GM23338 (cell line): ENCODE results near the gene PAQR5.

Experiments
- CREB1 ChIP-seq: fragments of 250-450 bp; sonication (Bioruptor Pico); IDR thresholded peaks from 2 replicates; pipeline ENCODE4 v1.5.0; 2020; ENCODE audit warnings: low read depth, mild to moderate bottlenecking, moderate library complexity
- EZH2 ChIP-seq: fragments of 200-600 bp; sonication (generic); IDR thresholded peaks from one replicate; pipeline ENCODE4 v1.8.0; 2017; ENCODE audit warnings: antibody characterized with exemption, mild to moderate bottlenecking, low read depth; ENCODE audit not compliant: unreplicated experiment
- EZH2phosphoT487 ChIP-seq: fragments of 200-600 bp; sonication (generic); IDR thresholded peaks from one replicate; pipeline ENCODE4 v1.8.1; 2018; ENCODE audit warnings: antibody characterized with exemption; ENCODE audit not compliant: unreplicated experiment
- JUNB ChIP-seq: IDR thresholded peaks from one replicate; pipeline ENCODE4 v1.6.1; 2016; ENCODE audit warnings: antibody characterized with exemption; ENCODE audit not compliant: unreplicated experiment
- POLR2AphosphoS5 ChIP-seq: IDR thresholded peaks from 2 replicates; pipeline ENCODE4 v1.6.1; 2016; ENCODE audit warnings: antibody characterized with exemption, low read depth
- STAT1 ChIP-seq: IDR thresholded peaks from one replicate; pipeline ENCODE4 v1.6.1; 2016; ENCODE audit warnings: antibody characterized with exemption; ENCODE audit not compliant: unreplicated experiment
- ZNF114 ChIP-seq: fragments of 250-450 bp; sonication (Bioruptor Pico); IDR thresholded peaks from 2 replicates; pipeline ENCODE4 v1.5.0; 2020; ENCODE audit warnings: mild to moderate bottlenecking, moderate library complexity
- ZNF331 ChIP-seq: fragments of 250-450 bp; sonication (Bioruptor Pico); IDR thresholded peaks from 2 replicates; pipeline ENCODE4 v1.5.0; 2020; ENCODE audit warnings: low read depth, mild to moderate bottlenecking, moderate library complexity
- TF ChIP-seq, protein P1 (sequence below), 2 experiments: fragments of 200-600 bp in 1 of 2; sonication (generic) in 1 of 2; conservative IDR thresholded peaks; 2 replicates each; pipeline versions ENCODE4 v1.5.1 to v1.6.1; 2016 to 2017; ENCODE audit warnings: antibody characterized with exemption in 2 of 2, low read depth in 2 of 2, mild to moderate bottlenecking in 2 of 2, moderate library complexity in 1 of 2
- TF ChIP-seq, protein P2 (sequence below): IDR thresholded peaks from one replicate; pipeline ENCODE4 v1.6.1; 2018; ENCODE audit warnings: antibody characterized with exemption; ENCODE audit not compliant: unreplicated experiment
- TF ChIP-seq, protein P3 (sequence below): IDR thresholded peaks from 2 replicates; pipeline ENCODE4 v1.6.1; 2016; ENCODE audit warnings: antibody characterized with exemption
- TF ChIP-seq, protein P4 (sequence below): fragments of 250-450 bp; sonication (Bioruptor Pico); IDR thresholded peaks from 2 replicates; pipeline ENCODE4 v1.5.0; 2020; ENCODE audit warnings: mild to moderate bottlenecking, moderate library complexity

GRCh38 chr15:69313432-69314000 is 14.8 kb downstream of the PAQR5 start:
- TF ChIP-seq, protein P1, sequence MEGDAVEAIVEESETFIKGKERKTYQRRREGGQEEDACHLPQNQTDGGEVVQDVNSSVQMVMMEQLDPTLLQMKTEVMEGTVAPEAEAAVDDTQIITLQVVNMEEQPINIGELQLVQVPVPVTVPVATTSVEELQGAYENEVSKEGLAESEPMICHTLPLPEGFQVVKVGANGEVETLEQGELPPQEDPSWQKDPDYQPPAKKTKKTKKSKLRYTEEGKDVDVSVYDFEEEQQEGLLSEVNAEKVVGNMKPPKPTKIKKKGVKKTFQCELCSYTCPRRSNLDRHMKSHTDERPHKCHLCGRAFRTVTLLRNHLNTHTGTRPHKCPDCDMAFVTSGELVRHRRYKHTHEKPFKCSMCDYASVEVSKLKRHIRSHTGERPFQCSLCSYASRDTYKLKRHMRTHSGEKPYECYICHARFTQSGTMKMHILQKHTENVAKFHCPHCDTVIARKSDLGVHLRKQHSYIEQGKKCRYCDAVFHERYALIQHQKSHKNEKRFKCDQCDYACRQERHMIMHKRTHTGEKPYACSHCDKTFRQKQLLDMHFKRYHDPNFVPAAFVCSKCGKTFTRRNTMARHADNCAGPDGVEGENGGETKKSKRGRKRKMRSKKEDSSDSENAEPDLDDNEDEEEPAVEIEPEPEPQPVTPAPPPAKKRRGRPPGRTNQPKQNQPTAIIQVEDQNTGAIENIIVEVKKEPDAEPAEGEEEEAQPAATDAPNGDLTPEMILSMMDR (conservative IDR thresholded peaks at IDR 0.05; ENCODE audit: low read depth in 2 of 2): no peak
- TF ChIP-seq CREB1 (CRISPR knock-in tag) (no peak), EZH2 (no peak), POLR2AphosphoS5 (no peak), EZH2phosphoT487 (no peak), ZNF114 (no peak), STAT1 (no peak), JUNB (no peak), ZNF331 (CRISPR knock-in tag) (no peak)
- TF ChIP-seq, protein P2, sequence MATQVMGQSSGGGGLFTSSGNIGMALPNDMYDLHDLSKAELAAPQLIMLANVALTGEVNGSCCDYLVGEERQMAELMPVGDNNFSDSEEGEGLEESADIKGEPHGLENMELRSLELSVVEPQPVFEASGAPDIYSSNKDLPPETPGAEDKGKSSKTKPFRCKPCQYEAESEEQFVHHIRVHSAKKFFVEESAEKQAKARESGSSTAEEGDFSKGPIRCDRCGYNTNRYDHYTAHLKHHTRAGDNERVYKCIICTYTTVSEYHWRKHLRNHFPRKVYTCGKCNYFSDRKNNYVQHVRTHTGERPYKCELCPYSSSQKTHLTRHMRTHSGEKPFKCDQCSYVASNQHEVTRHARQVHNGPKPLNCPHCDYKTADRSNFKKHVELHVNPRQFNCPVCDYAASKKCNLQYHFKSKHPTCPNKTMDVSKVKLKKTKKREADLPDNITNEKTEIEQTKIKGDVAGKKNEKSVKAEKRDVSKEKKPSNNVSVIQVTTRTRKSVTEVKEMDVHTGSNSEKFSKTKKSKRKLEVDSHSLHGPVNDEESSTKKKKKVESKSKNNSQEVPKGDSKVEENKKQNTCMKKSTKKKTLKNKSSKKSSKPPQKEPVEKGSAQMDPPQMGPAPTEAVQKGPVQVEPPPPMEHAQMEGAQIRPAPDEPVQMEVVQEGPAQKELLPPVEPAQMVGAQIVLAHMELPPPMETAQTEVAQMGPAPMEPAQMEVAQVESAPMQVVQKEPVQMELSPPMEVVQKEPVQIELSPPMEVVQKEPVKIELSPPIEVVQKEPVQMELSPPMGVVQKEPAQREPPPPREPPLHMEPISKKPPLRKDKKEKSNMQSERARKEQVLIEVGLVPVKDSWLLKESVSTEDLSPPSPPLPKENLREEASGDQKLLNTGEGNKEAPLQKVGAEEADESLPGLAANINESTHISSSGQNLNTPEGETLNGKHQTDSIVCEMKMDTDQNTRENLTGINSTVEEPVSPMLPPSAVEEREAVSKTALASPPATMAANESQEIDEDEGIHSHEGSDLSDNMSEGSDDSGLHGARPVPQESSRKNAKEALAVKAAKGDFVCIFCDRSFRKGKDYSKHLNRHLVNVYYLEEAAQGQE: no peak
- TF ChIP-seq, protein P3, sequence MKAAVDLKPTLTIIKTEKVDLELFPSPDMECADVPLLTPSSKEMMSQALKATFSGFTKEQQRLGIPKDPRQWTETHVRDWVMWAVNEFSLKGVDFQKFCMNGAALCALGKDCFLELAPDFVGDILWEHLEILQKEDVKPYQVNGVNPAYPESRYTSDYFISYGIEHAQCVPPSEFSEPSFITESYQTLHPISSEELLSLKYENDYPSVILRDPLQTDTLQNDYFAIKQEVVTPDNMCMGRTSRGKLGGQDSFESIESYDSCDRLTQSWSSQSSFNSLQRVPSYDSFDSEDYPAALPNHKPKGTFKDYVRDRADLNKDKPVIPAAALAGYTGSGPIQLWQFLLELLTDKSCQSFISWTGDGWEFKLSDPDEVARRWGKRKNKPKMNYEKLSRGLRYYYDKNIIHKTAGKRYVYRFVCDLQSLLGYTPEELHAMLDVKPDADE: no peak
- TF ChIP-seq, protein P4, sequence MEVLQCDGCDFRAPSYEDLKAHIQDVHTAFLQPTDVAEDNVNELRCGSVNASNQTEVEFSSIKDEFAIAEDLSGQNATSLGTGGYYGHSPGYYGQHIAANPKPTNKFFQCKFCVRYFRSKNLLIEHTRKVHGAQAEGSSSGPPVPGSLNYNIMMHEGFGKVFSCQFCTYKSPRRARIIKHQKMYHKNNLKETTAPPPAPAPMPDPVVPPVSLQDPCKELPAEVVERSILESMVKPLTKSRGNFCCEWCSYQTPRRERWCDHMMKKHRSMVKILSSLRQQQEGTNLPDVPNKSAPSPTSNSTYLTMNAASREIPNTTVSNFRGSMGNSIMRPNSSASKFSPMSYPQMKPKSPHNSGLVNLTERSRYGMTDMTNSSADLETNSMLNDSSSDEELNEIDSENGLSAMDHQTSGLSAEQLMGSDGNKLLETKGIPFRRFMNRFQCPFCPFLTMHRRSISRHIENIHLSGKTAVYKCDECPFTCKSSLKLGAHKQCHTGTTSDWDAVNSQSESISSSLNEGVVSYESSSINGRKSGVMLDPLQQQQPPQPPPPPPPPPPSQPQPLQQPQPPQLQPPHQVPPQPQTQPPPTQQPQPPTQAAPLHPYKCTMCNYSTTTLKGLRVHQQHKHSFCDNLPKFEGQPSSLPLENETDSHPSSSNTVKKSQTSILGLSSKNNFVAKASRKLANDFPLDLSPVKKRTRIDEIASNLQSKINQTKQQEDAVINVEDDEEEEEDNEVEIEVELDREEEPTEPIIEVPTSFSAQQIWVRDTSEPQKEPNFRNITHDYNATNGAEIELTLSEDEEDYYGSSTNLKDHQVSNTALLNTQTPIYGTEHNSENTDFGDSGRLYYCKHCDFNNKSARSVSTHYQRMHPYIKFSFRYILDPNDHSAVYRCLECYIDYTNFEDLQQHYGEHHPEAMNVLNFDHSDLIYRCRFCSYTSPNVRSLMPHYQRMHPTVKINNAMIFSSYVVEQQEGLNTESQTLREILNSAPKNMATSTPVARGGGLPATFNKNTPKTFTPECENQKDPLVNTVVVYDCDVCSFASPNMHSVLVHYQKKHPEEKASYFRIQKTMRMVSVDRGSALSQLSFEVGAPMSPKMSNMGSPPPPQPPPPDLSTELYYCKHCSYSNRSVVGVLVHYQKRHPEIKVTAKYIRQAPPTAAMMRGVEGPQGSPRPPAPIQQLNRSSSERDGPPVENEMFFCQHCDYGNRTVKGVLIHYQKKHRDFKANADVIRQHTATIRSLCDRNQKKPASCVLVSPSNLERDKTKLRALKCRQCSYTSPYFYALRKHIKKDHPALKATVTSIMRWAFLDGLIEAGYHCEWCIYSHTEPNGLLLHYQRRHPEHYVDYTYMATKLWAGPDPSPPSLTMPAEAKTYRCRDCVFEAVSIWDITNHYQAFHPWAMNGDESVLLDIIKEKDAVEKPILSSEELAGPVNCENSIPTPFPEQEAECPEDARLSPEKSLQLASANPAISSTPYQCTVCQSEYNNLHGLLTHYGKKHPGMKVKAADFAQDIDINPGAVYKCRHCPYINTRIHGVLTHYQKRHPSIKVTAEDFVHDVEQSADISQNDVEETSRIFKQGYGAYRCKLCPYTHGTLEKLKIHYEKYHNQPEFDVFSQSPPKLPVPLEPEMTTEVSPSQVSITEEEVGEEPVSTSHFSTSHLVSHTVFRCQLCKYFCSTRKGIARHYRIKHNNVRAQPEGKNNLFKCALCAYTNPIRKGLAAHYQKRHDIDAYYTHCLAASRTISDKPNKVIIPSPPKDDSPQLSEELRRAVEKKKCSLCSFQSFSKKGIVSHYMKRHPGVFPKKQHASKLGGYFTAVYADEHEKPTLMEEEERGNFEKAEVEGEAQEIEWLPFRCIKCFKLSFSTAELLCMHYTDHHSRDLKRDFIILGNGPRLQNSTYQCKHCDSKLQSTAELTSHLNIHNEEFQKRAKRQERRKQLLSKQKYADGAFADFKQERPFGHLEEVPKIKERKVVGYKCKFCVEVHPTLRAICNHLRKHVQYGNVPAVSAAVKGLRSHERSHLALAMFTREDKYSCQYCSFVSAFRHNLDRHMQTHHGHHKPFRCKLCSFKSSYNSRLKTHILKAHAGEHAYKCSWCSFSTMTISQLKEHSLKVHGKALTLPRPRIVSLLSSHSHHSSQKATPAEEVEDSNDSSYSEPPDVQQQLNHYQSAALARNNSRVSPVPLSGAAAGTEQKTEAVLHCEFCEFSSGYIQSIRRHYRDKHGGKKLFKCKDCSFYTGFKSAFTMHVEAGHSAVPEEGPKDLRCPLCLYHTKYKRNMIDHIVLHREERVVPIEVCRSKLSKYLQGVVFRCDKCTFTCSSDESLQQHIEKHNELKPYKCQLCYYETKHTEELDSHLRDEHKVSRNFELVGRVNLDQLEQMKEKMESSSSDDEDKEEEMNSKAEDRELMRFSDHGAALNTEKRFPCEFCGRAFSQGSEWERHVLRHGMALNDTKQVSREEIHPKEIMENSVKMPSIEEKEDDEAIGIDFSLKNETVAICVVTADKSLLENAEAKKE (CRISPR knock-in tag): no peak
